Measurements from ENCODE around the gene TAAR2.
"Not testable (repeated sequence)": the region's sequence is repeated elsewhere in the genome, so short reads cannot be mapped to it uniquely, and the experiment has no call there.

TAAR2 gene

DNA sequence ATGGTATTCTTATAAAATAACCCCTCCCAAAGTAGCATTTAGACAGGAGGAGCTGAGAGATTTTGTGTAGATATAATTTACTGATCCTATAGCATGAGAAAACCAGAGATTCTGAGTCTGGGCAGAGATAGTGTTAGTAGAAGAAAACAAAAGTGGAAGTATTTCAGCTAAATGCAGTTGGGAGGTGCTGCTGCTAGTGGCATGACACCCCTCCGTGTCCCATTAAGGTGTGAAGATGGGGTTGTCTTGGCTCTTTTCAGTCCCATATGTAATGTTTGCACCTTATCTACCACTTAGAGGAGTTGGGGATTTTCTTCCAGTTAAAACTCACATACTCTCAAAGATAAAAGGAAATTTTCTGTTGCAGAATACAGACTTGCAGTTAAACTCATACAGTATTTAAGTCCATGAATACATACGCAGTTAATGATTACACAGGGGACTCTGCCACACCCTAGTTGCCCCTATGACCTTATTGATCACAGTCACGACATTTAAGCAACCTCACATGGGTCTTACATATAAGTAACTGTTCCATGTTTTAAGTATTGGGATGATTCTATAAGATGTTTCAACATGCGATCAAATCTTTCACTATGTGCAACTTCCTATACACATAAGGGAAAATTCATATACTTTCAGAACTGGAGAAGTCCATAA is 11.5 kb downstream of the TAAR2 start:
- no peak for DNase-seq

DNA sequence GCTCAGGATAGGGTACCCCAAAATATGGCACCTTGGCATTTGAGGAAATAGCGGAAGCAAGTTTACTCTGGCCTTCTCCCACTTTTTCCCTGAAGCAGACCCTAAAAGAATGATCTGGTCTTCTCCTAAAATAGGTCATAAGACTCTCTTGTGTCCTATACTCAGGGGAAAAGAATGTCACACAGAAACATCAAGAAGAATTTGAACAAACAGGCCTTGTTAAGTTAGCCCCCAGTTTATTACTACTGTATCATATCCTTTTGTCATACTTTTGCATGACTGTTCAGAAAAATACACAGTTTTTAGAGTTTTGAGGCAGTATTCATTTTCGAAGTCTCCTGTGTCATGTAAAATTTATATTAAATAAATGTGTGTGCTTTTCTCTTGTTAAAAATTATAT is 12.5 kb downstream of the TAAR2 start:
- no peak for DNase-seq

DNA sequence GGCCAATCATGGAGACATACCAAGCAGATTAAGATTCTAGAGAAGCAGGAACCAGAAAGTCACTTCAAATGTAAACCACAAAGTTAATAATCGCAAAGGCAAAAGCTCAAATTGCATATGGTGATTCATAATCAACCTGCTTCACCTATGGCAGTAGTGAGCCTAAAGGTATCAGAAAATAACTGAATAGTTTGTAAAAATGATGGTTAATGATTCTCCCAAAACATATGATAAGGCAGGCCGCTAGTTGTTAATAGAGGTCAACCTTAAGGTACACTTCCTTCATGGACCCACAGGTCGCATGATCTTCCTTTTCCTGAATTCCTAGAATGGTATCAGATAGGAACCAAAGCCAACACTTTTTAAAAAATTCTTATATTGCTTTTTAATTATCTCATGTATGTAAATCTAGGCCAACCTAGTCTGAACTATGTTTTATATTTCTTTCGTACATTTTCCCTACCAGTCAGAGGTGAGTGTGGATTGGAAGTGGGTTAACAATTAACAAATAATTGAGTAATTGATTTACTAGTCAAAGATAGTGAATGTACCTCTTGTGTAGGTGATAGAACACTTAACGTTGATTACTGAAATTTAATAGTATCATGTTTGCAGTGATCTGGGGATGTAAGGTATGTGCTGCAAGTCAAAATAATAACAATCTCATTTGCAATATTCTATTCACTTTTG is 16.4 kb downstream of the TAAR2 start:
- no peak for DNase-seq

DNA sequence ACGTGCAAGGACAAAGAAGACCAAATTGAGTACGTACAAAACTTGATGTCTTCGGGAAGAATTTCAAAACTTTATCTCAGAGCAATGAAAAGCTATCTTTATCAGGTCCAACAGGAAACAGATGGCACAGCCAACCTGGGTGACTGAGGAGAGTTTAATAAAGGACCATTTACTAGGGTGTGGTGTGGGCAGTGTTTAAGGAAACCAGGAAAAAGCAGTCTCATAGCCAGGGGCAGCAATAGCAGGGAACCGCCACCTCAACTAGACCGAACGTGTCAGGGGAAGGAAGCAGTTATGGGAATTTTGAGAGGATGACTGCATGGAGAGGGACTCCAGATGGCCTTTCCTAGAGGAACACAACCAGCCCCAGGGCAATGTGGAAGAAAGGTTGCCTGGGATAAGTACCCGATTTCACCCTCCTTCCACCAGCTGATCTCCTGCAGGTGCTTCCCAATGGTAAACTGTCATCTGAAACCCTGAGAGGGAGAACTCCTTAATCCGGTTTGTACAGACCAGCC is 19.4 kb downstream of the TAAR2 start:
- no peak for DNase-seq

DNA sequence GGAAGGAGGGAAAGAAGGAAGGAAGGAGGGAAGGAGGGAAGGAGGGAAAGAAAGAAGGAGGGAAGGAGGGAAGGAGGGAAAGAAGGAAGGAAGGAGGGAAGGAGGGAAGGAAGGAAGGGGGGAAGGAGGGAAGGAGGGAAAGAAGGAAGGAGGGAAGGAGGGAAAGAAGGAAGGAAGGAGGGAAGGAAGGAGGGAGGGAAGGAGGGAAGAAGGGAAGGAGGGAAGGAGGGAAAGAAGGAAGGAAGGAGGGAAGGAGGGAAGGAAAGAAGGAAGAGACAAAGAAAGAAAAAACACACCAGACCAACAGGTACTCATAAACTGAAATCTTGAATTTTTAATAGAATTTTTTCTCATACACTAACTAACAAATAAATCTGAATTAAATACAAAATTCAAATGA is 23.2 kb downstream of the TAAR2 start:
- DNase-seq, result not testable (repeated sequence)

DNA sequence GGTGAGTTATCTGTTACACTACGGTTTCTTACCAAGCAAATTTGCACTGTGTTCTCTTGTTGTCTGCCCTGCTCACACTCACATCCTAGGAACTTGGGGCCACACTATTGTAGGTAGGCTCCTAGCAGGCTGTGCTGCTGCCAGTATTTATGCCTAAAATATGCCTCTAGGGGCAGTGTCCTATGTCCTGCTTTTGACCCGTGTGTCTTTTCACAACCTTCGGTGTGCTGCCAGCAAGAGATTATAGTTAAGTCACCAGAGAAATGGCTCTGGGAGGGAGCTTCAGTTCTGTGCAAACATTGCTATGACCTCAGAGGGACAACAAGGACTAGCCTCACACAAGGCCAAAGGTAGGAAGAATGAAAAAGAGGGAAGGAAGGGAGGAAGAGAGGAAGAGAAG is 25.6 kb downstream of the TAAR2 start:
- no peak for DNase-seq

DNA sequence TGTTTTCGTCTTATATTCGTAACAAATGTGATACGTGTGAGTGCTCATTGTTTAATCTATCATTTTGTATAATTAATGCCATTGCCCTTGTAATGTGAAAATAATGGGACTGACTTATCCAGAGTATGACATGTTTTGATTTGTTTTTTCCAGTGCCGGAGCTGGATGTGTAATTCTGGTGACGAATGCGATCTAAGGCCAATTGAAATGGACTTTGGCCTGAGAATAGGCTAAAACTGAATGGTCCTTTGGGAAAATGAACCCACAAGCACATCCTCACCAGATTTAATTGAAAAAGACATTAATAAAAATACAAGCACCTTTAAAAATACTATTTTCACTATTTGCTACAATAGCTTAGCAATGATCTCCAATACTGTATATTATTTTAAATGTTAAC is 27.9 kb downstream of the TAAR2 start:
- no peak for DNase-seq

DNA sequence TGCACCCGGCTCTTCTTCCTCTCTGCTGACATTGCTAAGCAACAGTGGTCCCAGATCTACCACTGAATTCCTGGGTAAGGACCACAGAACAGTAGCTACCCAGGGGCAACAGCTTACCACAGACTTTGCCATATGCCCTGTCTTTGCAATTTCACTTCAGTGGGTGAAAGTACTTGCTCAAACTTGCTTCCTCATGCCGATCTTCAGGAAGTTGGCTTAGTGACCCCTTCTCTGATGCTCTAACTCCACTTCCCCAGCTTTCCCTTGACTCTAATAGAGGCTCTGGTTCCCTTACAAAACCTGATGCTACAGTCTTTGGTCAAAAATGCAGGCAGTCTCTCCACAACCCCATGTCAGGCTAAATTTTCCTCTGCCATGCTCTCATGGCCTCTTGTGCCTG is 31.2 kb downstream of the TAAR2 start:
- no peak for DNase-seq

DNA sequence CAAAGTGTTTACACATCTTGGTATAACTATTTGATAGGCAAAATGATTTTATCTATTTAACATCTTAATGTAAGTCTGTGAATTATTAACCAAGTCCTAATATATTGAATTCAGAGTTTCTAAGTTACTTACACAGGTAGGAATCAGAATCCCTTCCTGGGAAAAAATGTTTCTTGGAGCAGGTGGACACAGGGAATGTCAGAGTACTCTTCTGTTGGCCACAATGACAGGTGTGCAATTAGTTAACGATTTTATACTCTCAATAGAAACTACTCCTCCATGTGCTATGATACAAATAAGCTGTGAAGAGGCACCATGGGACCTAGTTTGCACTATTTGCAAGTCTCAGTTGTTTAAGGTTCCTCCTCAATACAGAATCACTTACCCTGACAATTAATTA is 33.7 kb downstream of the TAAR2 start:
- no peak for DNase-seq

DNA sequence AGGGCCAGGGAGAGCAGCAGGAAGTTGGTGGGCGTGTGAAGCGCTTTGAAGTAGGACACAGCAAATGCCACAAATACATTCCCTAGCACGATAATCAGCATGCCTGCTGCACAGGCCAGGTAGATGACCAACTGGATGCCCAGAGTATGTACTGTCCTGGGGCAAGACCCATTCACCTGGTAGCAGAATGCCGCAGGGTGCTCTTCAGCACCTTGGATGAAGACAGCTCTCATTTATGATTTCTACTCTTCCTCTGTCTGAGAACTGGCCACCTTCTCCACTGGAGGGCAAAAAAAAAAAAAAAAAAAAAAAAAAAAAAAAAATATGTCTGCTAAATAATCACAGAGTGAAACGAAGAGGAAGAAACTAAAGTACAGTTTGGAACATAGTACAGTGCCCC is 34.6 kb downstream of the TAAR2 start, which contains the start of gene TAAR5:
TAAR5 (minus strand) TSS at position 288 of the 400 bp plus-strand sequence; CDS start at position 233, 55 bp downstream.
- no peak for DNase-seq

DNA sequence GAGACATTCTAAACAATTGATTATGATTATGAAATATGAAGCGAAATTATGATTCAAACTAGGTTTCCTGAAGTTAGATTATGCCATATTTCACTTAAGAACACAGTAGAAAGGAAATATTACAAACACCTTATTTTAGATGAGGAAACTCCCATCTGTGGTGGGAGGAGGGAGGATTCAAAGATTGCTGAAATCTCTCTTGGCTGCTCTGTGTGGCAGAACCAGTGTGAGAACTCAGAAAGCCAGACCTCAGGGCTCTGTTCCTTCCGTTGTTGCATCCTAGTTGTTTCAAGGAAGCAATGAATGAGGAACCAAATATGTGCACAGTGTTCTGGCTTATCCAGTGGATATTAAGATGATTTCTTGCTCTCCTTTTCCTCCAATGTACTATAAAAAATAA is 36.7 kb downstream of the TAAR2 start:
- no peak for DNase-seq

DNA sequence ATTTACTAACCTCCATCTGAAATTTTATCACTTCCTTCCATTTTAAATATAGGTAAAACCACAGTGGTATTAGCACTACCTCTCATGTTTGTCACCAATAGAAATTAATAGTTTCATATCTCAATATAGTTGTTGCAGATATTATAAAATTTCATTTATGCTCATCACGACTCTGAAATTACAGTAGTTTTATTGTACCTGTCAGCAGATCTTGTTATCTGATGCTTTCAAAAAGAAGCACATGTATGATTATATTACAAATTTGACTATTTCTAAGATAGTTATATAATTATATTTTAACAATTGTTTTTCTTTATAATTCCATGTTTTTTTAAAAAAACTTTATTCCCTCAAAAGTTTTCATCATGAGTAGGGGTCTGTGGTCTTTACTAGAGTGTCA is 39.4 kb downstream of the TAAR2 start:
- no peak for DNase-seq

DNA sequence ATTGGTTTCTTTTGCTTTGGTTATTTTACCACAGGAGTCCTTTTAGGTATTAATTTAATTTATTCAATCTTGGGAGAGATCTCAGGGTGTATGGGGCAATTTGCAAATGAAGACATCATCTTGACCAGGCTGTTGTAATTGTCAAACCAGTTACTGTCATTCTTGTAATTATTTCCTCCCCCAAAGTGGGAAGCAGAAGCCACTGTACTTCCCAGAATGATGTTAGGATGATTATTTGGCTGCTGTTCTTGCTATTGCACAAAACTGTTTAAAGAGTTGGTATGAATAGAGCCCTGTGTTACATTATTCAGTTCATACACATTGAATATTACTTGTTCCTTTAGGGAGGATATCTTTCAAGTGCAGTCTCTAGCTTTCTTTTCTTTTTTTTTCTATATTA is 52.3 kb downstream of the TAAR2 start:
- DNase-seq, result no peak

DNA sequence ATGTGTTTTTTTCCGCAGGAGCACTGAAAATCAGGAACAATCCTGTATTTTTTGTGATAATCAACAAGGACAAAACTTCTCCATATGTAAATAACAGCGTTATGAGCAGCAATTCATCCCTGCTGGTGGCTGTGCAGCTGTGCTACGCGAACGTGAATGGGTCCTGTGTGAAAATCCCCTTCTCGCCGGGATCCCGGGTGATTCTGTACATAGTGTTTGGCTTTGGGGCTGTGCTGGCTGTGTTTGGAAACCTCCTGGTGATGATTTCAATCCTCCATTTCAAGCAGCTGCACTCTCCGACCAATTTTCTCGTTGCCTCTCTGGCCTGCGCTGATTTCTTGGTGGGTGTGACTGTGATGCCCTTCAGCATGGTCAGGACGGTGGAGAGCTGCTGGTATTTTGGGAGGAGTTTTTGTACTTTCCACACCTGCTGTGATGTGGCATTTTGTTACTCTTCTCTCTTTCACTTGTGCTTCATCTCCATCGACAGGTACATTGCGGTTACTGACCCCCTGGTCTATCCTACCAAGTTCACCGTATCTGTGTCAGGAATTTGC is 53.8 kb downstream of the TAAR2 start, which contains the start of gene TAAR6:
TAAR6 (plus strand) TSS at position 102 of the 557 bp plus-strand sequence; CDS start at position 102, 0 bp downstream.
- no peak for DNase-seq

DNA sequence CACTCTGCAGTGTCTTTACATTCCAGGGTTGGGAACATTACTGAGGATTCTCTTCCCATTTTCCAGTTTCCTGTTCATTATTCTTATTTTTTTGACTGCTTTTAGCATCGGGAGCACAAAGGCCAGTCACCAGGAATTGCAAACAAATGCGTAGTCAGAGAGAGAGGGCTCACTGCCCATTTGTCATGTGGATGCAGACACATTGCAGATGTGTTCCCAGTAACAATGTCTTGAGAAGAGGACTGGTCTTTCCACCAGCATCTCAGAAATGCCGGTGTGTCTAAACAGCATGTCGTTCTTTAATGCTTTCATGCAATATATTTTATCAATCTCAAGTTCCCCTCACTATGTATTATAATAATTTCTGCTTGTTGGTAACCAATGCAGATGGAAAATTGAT is 54.9 kb downstream of the TAAR2 start:
- DNase-seq, result no peak

DNA sequence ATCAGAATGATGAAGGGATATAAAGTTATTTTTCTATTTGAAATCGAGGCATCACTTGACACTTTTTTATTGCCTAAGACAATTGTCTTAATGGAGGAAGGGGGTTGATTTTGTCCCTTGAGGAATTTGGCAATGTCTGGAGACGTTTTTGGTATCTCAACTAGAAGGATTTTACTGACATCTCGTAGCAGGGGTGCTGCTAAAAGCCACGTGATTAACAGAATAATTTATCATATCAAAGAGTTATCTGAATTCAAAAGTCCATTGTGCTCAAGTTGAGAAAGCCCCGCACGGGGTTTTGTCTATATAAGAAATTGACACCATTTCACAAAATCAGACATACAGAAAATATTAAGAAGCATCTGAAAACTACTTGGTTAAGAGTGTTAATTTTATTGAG is 55.5 kb downstream of the TAAR2 start:
- no peak for DNase-seq

DNA sequence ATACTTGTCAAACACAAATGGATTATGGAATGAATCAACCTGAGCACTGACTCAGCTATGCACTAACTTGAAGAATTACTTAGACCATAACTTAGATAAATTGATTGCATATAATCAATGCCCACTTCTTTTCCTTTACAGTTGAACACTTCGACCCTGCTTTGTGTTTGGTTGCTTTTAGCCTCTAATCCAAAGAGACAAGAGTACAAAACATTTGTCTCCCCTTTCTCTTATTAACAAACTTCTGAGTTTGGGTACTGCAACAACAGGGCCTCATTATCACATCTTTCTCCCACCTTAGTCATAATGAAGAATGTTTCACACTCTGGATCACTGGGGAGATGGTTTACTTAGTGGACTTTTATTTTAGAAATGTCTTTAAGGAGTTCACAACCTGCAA is 56.5 kb downstream of the TAAR2 start:
- no peak for DNase-seq

Data from NCI-H226 (cell line).